OCI-LY3 (cell line): Measurements from ENCODE around the gene EXOSC9.
A peak's percentile ranks its signal among the peaks of the same experiment; 100 is the strongest.

Experiments
- H2AFZ ChIP-seq: fragments of 200-600, 300-600 bp; shearing (Covaris generic); 2 replicates; pipeline ENCODE4 v1.6.0; 2014; ENCODE audit warnings: antibody characterized with exemption, low read depth, low read length
- H3K27ac ChIP-seq: fragments of 200-600, 300-600 bp; sonication (generic); 2 replicates; pipeline ENCODE4 v1.5.1; 2014; ENCODE audit warnings: mild to moderate bottlenecking, low read length, moderate library complexity, mixed read lengths
- H3K27me3 ChIP-seq: fragments of 200-600, 300-600 bp; sonication (generic); 2 replicates; pipeline ENCODE4 v1.6.1; 2014; ENCODE audit warnings: low read depth, low read length, mixed read lengths
- H3K36me3 ChIP-seq: fragments of 200-600, 300-600 bp; sonication (generic); replicated peaks from 2 replicates; pipeline ENCODE3; 2014; ENCODE audit warnings: low read depth, low read length, mixed read lengths
- H3K4me1 ChIP-seq: fragments of 300-600, 200-600 bp; sonication (generic); 2 replicates; pipeline ENCODE4 v1.6.1; 2014; ENCODE audit warnings: low read length, mixed read lengths
- H3K4me2 ChIP-seq: fragments of 200-600, 300-600 bp; sonication (generic); 2 replicates; pipeline ENCODE4 v1.6.1; 2014; ENCODE audit warnings: low read length, mixed read lengths
- H3K4me3 ChIP-seq: fragments of 300-600, 200-600 bp; sonication (generic); 2 replicates; pipeline ENCODE4 v1.5.1; 2014; ENCODE audit warnings: antibody characterized with exemption, mild to moderate bottlenecking, low read length, moderate library complexity
- H3K79me2 ChIP-seq: fragments of 300-600, 200-600 bp; shearing (Covaris generic); 2 replicates; pipeline ENCODE4 v1.6.1; 2014; ENCODE audit warnings: mild to moderate bottlenecking, low read length, mixed read lengths
- H3K9ac ChIP-seq: fragments of 300-600, 200-600 bp; shearing (Covaris generic); 2 replicates; pipeline ENCODE4 v1.6.0; 2014; ENCODE audit warnings: mild to moderate bottlenecking, low read length, moderate library complexity
- H3K9me3 ChIP-seq: fragments of 200-600, 300-600 bp; shearing (Covaris generic); 2 replicates; pipeline ENCODE4 v1.6.1; 2014; ENCODE audit warnings: low read length, mixed read lengths; ENCODE audit not compliant: insufficient read depth
- H4K20me1 ChIP-seq: fragments of 200-600, 300-600 bp; sonication (generic); 2 replicates; pipeline ENCODE4 v1.6.1; 2016; ENCODE audit warnings: low read length, mixed read lengths; ENCODE audit not compliant: insufficient read depth
- EZH2phosphoT487 ChIP-seq: fragments of 200-600 bp; shearing (Covaris generic); IDR thresholded peaks from 2 replicates; pipeline ENCODE4 v1.6.1; 2018; ENCODE audit warnings: antibody characterized with exemption, mixed run types, low read depth
- TF ChIP-seq, protein P1 (sequence below): fragments of 200-600, 300-600 bp; sonication (generic); IDR thresholded peaks from 2 replicates; pipeline ENCODE4 v1.5.1; 2014; ENCODE audit warnings: antibody characterized with exemption, low read length, low read depth

EXOSC9 gene

GRCh38 chr4:121823505-121824170 lies 22.5 kb downstream of the EXOSC9 start, which contains the start of gene CCNA2:
Gene CCNA2 (minus strand): TSS chr4:121823883. CDS start chr4:121823628, 255 bp downstream.
- peak within 1 kb of the TSS; percentile 70 for H3K4me2 ChIP-seq
- H3K9me3 ChIP-seq = no peaks in the 10 kb centered on the region
- TF ChIP-seq, protein P1, sequence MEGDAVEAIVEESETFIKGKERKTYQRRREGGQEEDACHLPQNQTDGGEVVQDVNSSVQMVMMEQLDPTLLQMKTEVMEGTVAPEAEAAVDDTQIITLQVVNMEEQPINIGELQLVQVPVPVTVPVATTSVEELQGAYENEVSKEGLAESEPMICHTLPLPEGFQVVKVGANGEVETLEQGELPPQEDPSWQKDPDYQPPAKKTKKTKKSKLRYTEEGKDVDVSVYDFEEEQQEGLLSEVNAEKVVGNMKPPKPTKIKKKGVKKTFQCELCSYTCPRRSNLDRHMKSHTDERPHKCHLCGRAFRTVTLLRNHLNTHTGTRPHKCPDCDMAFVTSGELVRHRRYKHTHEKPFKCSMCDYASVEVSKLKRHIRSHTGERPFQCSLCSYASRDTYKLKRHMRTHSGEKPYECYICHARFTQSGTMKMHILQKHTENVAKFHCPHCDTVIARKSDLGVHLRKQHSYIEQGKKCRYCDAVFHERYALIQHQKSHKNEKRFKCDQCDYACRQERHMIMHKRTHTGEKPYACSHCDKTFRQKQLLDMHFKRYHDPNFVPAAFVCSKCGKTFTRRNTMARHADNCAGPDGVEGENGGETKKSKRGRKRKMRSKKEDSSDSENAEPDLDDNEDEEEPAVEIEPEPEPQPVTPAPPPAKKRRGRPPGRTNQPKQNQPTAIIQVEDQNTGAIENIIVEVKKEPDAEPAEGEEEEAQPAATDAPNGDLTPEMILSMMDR = no peak
- TF ChIP-seq EZH2phosphoT487 = no peak
- peaks cover 11% of the 10 kb centered on the region for H3K4me1 ChIP-seq
- peaks cover 35% of the 10 kb centered on the region for H3K36me3 ChIP-seq
- peaks cover 43% of the 10 kb centered on the region for H3K79me2 ChIP-seq
- H3K9ac ChIP-seq = peak within 1 kb of the TSS; percentile 89
- no peaks in the 10 kb centered on the region for H4K20me1 ChIP-seq
- peak within 1 kb of the TSS; percentile 68 for H3K27ac ChIP-seq
- H3K4me3 ChIP-seq = peak within 1 kb of the TSS; percentile 89
- H2AFZ ChIP-seq = peak within 1 kb of the TSS; percentile 83
- no peaks in the 10 kb centered on the region for H3K27me3 ChIP-seq

DNA sequence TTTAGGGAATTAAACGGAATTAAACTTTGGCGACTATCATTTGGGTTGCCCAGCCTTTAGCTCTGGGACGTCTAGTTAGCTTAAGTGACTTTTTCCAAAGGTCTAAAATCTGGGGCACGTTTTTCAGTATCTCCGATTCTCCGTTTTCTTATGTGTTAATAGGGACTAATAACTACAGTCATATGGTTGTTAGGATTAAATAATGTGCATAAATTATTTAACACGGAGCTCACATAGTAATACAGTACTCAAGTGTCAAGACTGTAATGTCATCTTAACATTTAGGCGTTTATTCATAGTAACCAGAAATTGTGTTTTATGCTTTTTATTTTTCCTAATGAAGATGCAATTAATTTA lies 23.0 kb downstream of the EXOSC9 start:
- H3K9ac ChIP-seq = peak overlapping the region; percentile 77
- peak overlapping the region; percentile 68 for H3K4me2 ChIP-seq
- H3K79me2 ChIP-seq = peaks cover 40% of the 10 kb centered on the region
- peak overlapping the region; percentile 83 for H2AFZ ChIP-seq
- peaks cover 30% of the 10 kb centered on the region for H3K36me3 ChIP-seq
- no peaks in the 10 kb centered on the region for H4K20me1 ChIP-seq
- no peaks in the 10 kb centered on the region for H3K9me3 ChIP-seq
- peak overlapping the region; percentile 89 for H3K4me3 ChIP-seq
- TF ChIP-seq, protein P1 = no peak
- TF ChIP-seq EZH2phosphoT487 = no peak
- peaks cover 11% of the 10 kb centered on the region for H3K4me1 ChIP-seq
- no peaks in the 10 kb centered on the region for H3K27me3 ChIP-seq
- peak overlapping the region; percentile 55 for H3K27ac ChIP-seq

GRCh38 chr4:121824950-121825349 lies 23.8 kb downstream of the EXOSC9 start:
- H3K27ac ChIP-seq = no peak overlapping the region
- no peaks in the 10 kb centered on the region for H4K20me1 ChIP-seq
- peaks cover 25% of the 10 kb centered on the region for H3K36me3 ChIP-seq
- H3K9ac ChIP-seq = no peak overlapping the region
- no peaks in the 10 kb centered on the region for H3K27me3 ChIP-seq
- H3K79me2 ChIP-seq = peaks cover 34% of the 10 kb centered on the region
- peaks cover 11% of the 10 kb centered on the region for H3K4me1 ChIP-seq
- no peak overlapping the region for H3K4me3 ChIP-seq
- no peak overlapping the region for H3K4me2 ChIP-seq
- no peak overlapping the region for H2AFZ ChIP-seq
- H3K9me3 ChIP-seq = no peaks in the 10 kb centered on the region
- TF ChIP-seq, protein P1 = no peak
- no peak for TF ChIP-seq EZH2phosphoT487

DNA sequence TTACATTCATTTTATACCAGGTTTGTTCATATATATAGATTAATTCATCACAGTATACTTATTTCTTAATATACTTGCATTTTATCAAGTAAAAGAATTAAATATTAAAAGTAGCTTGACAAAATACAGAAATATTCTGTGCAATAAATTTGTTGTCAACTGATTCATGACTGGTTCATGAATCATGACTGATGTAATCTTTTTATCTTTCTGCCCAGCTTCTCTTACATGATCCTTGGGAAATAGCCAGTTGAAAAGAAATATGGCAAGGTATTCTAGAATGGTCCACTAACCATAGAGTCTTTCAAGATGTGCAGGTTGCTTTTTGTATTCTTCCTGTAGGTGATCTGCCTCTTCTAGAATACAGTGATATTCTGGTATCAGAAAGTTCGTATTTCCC lies 26.7 kb downstream of the EXOSC9 start:
- Histone ChIP-seq H3K4me3 (no peak overlapping the region), H3K36me3 (no peaks in the 10 kb centered on the region), H3K9me3 (no peaks in the 10 kb centered on the region), H3K4me2 (no peak overlapping the region), H2AFZ (no peak overlapping the region), H3K27me3 (no peaks in the 10 kb centered on the region), H3K27ac (no peak overlapping the region), H4K20me1 (no peaks in the 10 kb centered on the region), H3K4me1 (no peaks in the 10 kb centered on the region), H3K79me2 (peaks cover 9% of the 10 kb centered on the region), H3K9ac (no peak overlapping the region)
- TF ChIP-seq, protein P1 = no peak
- no peak for TF ChIP-seq EZH2phosphoT487
